HEK293 (cell line): ENCODE results near the gene PDE4B.
A peak's percentile ranks its signal among the peaks of the same experiment; 100 is the strongest.

Experiments used
- CTCF ChIA-PET: fragments of 350-600 bp; formaldehyde crosslinking; extraction: SDS; loops from one replicate; lab custom pipeline; 2021; ENCODE audit warnings: antibody characterized with exemption; lab: Yijun Ruan, JAX
- POLR2A ChIA-PET: fragments of 300-600 bp; formaldehyde crosslinking; extraction: SDS; loops from one replicate; lab custom pipeline; 2020; ENCODE audit warnings: antibody characterized with exemption, inconsistent platforms; lab: Yijun Ruan, JAX
- H3K27ac ChIP-seq: fragments of 200-500 bp; sonication (Bioruptor generic); 2 replicates; pipeline ENCODE4 v1.5.1; 2014; ENCODE audit warnings: low read depth, low read length, control low read depth, inconsistent platforms; ENCODE audit errors: extremely low read depth
- H3K36me3 ChIP-seq, 2 experiments: fragments of 200-500 bp in 1 of 2; sonication (Bioruptor generic) in 1 of 2; 1 replicate in 1 of 2; 2 replicates in 1 of 2; pipeline ENCODE4 v1.5.1; 2014 to 2017; ENCODE audit warnings: inconsistent platforms in 2 of 2, low read length in 2 of 2; ENCODE audit not compliant: control insufficient read depth in 2 of 2, insufficient read depth in 1 of 2
- H3K4me1 ChIP-seq: fragments of 200-500 bp; sonication (Bioruptor generic); 2 replicates; pipeline ENCODE4 v1.5.1; 2014; ENCODE audit warnings: mild to moderate bottlenecking, low read length, inconsistent platforms; ENCODE audit not compliant: control insufficient read depth, insufficient read depth
- H3K4me3 ChIP-seq: 2 replicates; pipeline ENCODE4 v1.5.1; 2011; ENCODE audit warnings: low read depth, mild to moderate bottlenecking, control low read depth, low read length, moderate library complexity
- H3K9me3 ChIP-seq: fragments of 200-500 bp; sonication (Bioruptor generic); 2 replicates; pipeline ENCODE4 v1.5.1; 2014; ENCODE audit warnings: low read depth, low read length, inconsistent platforms; ENCODE audit not compliant: control insufficient read depth, insufficient read depth
- BCL11B ChIP-seq: fragments of 450-650 bp; formaldehyde crosslinking; IDR thresholded peaks from 2 replicates; pipeline ENCODE4 v1.5.1; 2016; ENCODE audit warnings: low read depth, missing biosample characterization, missing genetic modification characterization
- ELK4 ChIP-seq: IDR thresholded peaks from 2 replicates; pipeline ENCODE4 v1.6.1; 2011; ENCODE audit warnings: mild to moderate bottlenecking, low read depth, low read length, borderline replicate concordance
- INSM2 ChIP-seq: fragments of 450-650 bp; formaldehyde crosslinking; IDR thresholded peaks from 2 replicates; pipeline ENCODE4 v1.5.1; 2016; ENCODE audit warnings: missing biosample characterization, missing genetic modification characterization
- KLF1 ChIP-seq: fragments of 450-650 bp; formaldehyde crosslinking; IDR thresholded peaks from 2 replicates; pipeline ENCODE4 v1.5.1; 2016; ENCODE audit warnings: missing biosample characterization, missing genetic modification characterization
- PRDM1 ChIP-seq: fragments of 450-650 bp; formaldehyde crosslinking; IDR thresholded peaks from 2 replicates; pipeline ENCODE4; 2016; ENCODE audit warnings: missing biosample characterization, missing genetic modification characterization
- SCRT1 ChIP-seq: fragments of 450-650 bp; formaldehyde crosslinking; IDR thresholded peaks from 2 replicates; pipeline ENCODE4 v1.5.1; 2016; ENCODE audit warnings: missing biosample characterization, missing genetic modification characterization, borderline replicate concordance
- SCRT2 ChIP-seq: fragments of 450-650 bp; formaldehyde crosslinking; IDR thresholded peaks from 2 replicates; pipeline ENCODE4 v1.5.1; 2016; ENCODE audit warnings: missing biosample characterization, missing genetic modification characterization
- ZBTB17 ChIP-seq: fragments of 450-650 bp; formaldehyde crosslinking; IDR thresholded peaks from 2 replicates; pipeline ENCODE4 v1.5.1; 2016; ENCODE audit warnings: missing biosample characterization, missing genetic modification characterization
- ZBTB8A ChIP-seq: fragments of 450-650 bp; formaldehyde crosslinking; IDR thresholded peaks from 2 replicates; pipeline ENCODE4 v1.5.1; 2016; ENCODE audit warnings: missing biosample characterization, missing genetic modification characterization
- ZNF292 ChIP-seq: fragments of 450-650 bp; formaldehyde crosslinking; IDR thresholded peaks from 2 replicates; pipeline ENCODE4 v1.5.1; 2016; ENCODE audit warnings: low read depth, missing biosample characterization, missing genetic modification characterization, borderline replicate concordance
- ZNF391 ChIP-seq: fragments of 450-650 bp; formaldehyde crosslinking; IDR thresholded peaks from 2 replicates; pipeline ENCODE4 v1.5.1; 2016; ENCODE audit warnings: low read depth, missing biosample characterization, missing genetic modification characterization, borderline replicate concordance
- ZNF548 ChIP-seq: fragments of 450-650 bp; formaldehyde crosslinking; IDR thresholded peaks from 2 replicates; pipeline ENCODE4 v1.5.1; 2016; ENCODE audit warnings: missing biosample characterization, missing genetic modification characterization
- ZNF549 ChIP-seq: fragments of 450-650 bp; IDR thresholded peaks from 2 replicates; pipeline ENCODE4 v1.5.1; 2018; ENCODE audit warnings: missing biosample characterization, missing genetic modification characterization, mild to moderate bottlenecking, inconsistent platforms, moderate library complexity
- ZNF670 ChIP-seq: fragments of 450-650 bp; formaldehyde crosslinking; IDR thresholded peaks from 2 replicates; pipeline ENCODE4 v1.5.1; 2016; ENCODE audit warnings: missing biosample characterization, missing genetic modification characterization, low read depth
- ZNF843 ChIP-seq: fragments of 450-650 bp; formaldehyde crosslinking; IDR thresholded peaks from 2 replicates; pipeline ENCODE4 v1.5.1; 2016; ENCODE audit warnings: missing biosample characterization, missing genetic modification characterization
- TF ChIP-seq, protein P1 (sequence below): fragments of 450-650 bp; formaldehyde crosslinking; IDR thresholded peaks from 2 replicates; pipeline ENCODE4 v1.5.1; 2016; ENCODE audit warnings: missing biosample characterization, missing genetic modification characterization

The PDE4B gene

GRCh38 chr1:66237042-66237441 is 444.3 kb downstream of the PDE4B start:
- no peak overlapping the region for H3K27ac ChIP-seq
- H3K4me3 ChIP-seq = no peak overlapping the region
- H3K4me1 ChIP-seq = no peaks in the 10 kb centered on the region
- no peaks in the 10 kb centered on the region for H3K36me3 ChIP-seq
- H3K9me3 ChIP-seq = no peaks in the 10 kb centered on the region
- ChIA-PET CTCF (interaction anchor here (1.0 kb wide), 1 partner anchor 267 kb away, joined by 3 read pairs; no protein-coding TSS in a partner anchor), POLR2A (no interaction called here)
- no peak for TF ChIP-seq ZNF670 (tag by site-specific recombination)
- 0 out of 2 replicates have a peak, but pooled peaks have one; percentile 7 for TF ChIP-seq PRDM1

- Histone ChIP-seq H3K4me3 (no peak overlapping the region), H3K27ac (no peak overlapping the region), H3K4me1 (no peaks in the 10 kb centered on the region), H3K36me3 (no peaks in the 10 kb centered on the region), H3K9me3 (no peaks in the 10 kb centered on the region)
- POLR2A ChIA-PET = no interaction called here
- CTCF ChIA-PET = interaction anchor here (0.6 to 6.3 kb wide), 2 partner anchors 79 to 276 kb away, joined by 3 to 150 read pairs; no protein-coding TSS in a partner anchor
- TF ChIP-seq KLF1 = no peak
- no peak for TF ChIP-seq INSM2 (tag by site-specific recombination)
- TF ChIP-seq ZNF549 (tag by site-specific recombination) = no peak
- TF ChIP-seq SCRT2 = peak; percentile 89
- no peak for TF ChIP-seq ZNF391 (tag by site-specific recombination)
- TF ChIP-seq SCRT1 (tag by site-specific recombination) = peak; percentile 73
- no peak for TF ChIP-seq ZNF548 (tag by site-specific recombination)
- TF ChIP-seq ZNF843 (tag by site-specific recombination) = no peak
Observed at GRCh38 chr1:66237722-66238479, 445.2 kb downstream of the PDE4B start.

DNA sequence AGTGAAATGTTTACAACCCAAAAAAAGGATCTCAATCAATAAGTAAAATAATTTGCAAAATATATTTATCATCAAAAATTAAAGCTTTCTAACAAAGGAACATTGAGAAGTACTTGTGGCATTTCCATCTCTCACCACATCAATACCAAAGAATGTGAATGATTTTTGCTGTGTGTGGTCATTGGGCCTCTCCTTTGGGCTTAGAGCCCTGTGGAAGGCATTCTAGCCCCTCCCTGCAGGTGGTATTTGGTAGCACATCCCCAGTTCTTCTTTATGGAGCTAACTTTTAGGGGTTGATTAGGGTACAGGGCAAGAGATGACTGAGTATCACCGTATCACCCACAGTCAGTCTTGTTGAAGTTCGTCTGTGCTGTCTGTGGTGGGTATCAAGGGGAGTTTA is 447.1 kb downstream of the PDE4B start:
- no peaks in the 10 kb centered on the region for H3K4me1 ChIP-seq
- POLR2A ChIA-PET = no interaction called here

DNA sequence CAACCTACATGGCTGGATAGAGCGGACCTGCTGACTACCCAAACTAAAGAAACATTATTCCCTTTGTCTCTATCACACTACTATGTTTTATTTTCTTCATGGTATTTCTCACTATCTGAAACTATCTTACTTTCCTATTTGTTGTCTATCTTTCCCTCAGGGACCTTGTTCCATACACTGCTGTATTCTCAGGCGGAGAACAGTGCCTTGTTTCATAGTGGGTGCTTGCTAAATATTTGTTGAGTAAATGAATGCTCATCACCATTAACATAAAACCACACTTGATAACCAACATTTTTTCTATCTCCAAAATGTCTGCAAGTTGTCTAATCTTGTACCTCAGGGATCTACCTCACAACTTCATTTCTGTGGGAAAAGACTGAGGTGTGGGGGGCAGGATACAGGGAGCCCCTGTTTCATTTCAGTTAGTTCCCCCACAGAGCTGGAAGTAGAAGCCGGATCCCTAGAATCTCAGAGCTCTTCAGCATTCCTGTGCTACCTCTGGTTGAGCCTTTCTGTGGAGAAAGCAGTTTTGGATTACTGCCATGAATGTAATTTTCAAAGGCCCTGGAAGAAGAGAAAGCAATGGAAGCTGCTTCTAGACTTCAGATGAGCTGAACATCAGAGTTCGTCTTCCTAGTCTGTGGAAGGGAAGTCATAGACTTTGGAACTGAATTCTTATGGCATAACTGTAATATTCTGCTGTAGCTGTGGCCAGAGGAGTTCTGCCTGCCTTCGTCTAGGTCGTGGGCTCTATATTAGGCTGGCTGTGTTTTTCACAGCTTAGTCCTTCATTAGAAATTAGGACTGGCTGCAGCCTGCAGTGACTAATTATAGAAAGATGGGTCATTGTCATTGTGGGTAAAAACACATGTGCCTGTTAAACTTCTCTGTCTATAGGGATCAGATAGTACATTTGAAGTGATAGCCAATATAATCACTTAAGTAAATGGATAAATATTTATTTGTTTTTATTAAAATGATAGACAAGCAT is 448.1 kb downstream of the PDE4B start:
- H3K36me3 ChIP-seq = no peaks in the 10 kb centered on the region
- no peak overlapping the region for H3K27ac ChIP-seq
- no peak for TF ChIP-seq BCL11B
- no peak for TF ChIP-seq ZNF670 (tag by site-specific recombination)
- TF ChIP-seq ELK4 = no peak
- TF ChIP-seq, protein P1, sequence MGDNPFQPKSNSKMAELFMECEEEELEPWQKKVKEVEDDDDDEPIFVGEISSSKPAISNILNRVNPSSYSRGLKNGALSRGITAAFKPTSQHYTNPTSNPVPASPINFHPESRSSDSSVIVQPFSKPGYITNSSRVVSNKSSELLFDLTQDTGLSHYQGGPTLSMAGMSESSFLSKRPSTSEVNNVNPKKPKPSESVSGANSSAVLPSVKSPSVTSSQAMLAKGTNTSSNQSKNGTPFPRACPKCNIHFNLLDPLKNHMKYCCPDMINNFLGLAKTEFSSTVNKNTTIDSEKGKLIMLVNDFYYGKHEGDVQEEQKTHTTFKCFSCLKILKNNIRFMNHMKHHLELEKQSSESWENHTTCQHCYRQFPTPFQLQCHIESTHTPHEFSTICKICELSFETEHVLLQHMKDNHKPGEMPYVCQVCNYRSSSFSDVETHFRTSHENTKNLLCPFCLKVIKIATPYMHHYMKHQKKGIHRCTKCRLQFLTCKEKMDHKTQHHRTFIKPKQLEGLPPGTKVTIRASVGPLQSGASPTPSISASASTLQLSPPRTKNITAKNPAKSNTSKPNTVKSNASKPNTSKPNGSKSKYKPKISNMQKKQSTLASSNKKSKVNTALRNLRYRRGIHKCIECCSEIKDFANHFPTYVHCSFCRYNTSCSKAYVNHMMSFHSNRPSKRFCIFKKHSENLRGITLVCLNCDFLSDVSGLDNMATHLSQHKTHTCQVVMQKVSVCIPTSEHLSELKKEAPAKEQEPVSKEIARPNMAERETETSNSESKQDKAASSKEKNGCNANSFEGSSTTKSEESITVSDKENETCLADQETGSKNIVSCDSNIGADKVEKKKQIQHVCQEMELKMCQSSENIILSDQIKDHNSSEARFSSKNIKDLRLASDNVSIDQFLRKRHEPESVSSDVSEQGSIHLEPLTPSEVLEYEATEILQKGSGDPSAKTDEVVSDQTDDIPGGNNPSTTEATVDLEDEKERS = no peak
- TF ChIP-seq ZBTB17 (tag by site-specific recombination) = no peak
- ChIA-PET POLR2A (no interaction called here), CTCF (interaction anchor here (0.5 to 6.3 kb wide), 16 partner anchors 14 to 1004 kb away, joined by 3 to 150 read pairs (median 4); no protein-coding TSS in a partner anchor)
- no peak overlapping the region for H3K4me3 ChIP-seq
- no peaks in the 10 kb centered on the region; the same call in 1 of the 2 replicates for H3K4me1 ChIP-seq
- H3K9me3 ChIP-seq = no peaks in the 10 kb centered on the region

More for the DNA sequence above, 447.1 kb downstream of the PDE4B start:
- Histone ChIP-seq H3K9me3 (no peaks in the 10 kb centered on the region), H3K27ac (no peak overlapping the region), H3K36me3 (no peaks in the 10 kb centered on the region), H3K4me3 (no peak overlapping the region)
- CTCF ChIA-PET = interaction anchor here (0.6 to 6.3 kb wide), 5 partner anchors 126 to 512 kb away, joined by 3 to 150 read pairs (median 8); no protein-coding TSS in a partner anchor
- TF ChIP-seq ZBTB8A = 0 out of 2 replicates have a peak, but pooled peaks have one; percentile 48
- TF ChIP-seq ZNF292 = no peak
